Measurements from ENCODE around the gene KAT7. TPM values are rescaled to one million over a fixed set of nuclear protein-coding genes. Genes with fewer than 3 reads are reported as not detected.
"Not testable (repeated sequence)": the region's sequence is repeated elsewhere in the genome, so short reads cannot be mapped to it uniquely, and the experiment has no call there.

KAT7 gene
- total RNA-seq, 1 donor from 2014 or later: 72.0 TPM

- Mint-ChIP-seq H3K4me3 (ENCODE audit: low read depth) (no peak overlapping the region), H3K27ac (no peak overlapping the region), H3K4me1 (ENCODE audit: low read depth) (peaks cover 4% of the 10 kb centered on the region)
Measured at GRCh38 chr17:49757151-49757777, 31.2 kb upstream of the KAT7 start.

GRCh38 chr17:49758464-49759010, 29.9 kb upstream of the KAT7 start:
- not testable (repeated sequence) for H3K27ac Mint-ChIP-seq; H3K4me1 Mint-ChIP-seq (ENCODE audit: low read depth); DNase-seq (ENCODE audit: low spot score, unreplicated experiment)

More at GRCh38 chr17:49757151-49757777, 31.2 kb upstream of the KAT7 start:
- Mint-ChIP-seq H3K27me3 (no peaks in the 10 kb centered on the region), H3K9me3 (ENCODE audit: low read depth) (no peaks in the 10 kb centered on the region), H3K36me3 (ENCODE audit: insufficient read depth) (peaks cover 2% of the 10 kb centered on the region)
- no peak for DNase-seq (ENCODE audit: low spot score, unreplicated experiment)
- TF ChIP-seq CTCF (IDR thresholded peaks at IDR 0.05; ENCODE audit: unreplicated experiment): no peak

GRCh38 chr17:49759203-49759602, 29.3 kb upstream of the KAT7 start:
- no peaks in the 10 kb centered on the region for H3K36me3 Mint-ChIP-seq (ENCODE audit: insufficient read depth)
- no peaks in the 10 kb centered on the region for H3K9me3 Mint-ChIP-seq (ENCODE audit: low read depth)
- peaks cover 8% of the 10 kb centered on the region for H3K4me1 Mint-ChIP-seq (ENCODE audit: low read depth)
- no peaks in the 10 kb centered on the region for H3K27me3 Mint-ChIP-seq
- TF ChIP-seq CTCF (IDR thresholded peaks at IDR 0.05; ENCODE audit: unreplicated experiment): no peak
- H3K27ac Mint-ChIP-seq: no peak overlapping the region
- no peak overlapping the region for H3K4me3 Mint-ChIP-seq (ENCODE audit: low read depth)
- DNase-seq (ENCODE audit: low spot score, unreplicated experiment): no peak

More at GRCh38 chr17:49758464-49759010, 29.9 kb upstream of the KAT7 start:
- not testable (repeated sequence) for H3K9me3 Mint-ChIP-seq (ENCODE audit: low read depth); H3K4me3 Mint-ChIP-seq (ENCODE audit: low read depth); H3K27me3 Mint-ChIP-seq; H3K36me3 Mint-ChIP-seq (ENCODE audit: insufficient read depth)

GRCh38 chr17:49760296-49760695, 28.2 kb upstream of the KAT7 start:
- Mint-ChIP-seq H3K36me3 (ENCODE audit: insufficient read depth) (no peaks in the 10 kb centered on the region), H3K9me3 (ENCODE audit: low read depth) (no peaks in the 10 kb centered on the region), H3K27ac (no peak overlapping the region), H3K4me3 (ENCODE audit: low read depth) (no peak overlapping the region), H3K4me1 (ENCODE audit: low read depth) (peaks cover 13% of the 10 kb centered on the region), H3K27me3 (peaks cover 2% of the 10 kb centered on the region)
- DNase-seq (ENCODE audit: low spot score, unreplicated experiment): no peak
- no peak for TF ChIP-seq CTCF (IDR thresholded peaks at IDR 0.05; ENCODE audit: unreplicated experiment)

GRCh38 chr17:49760932-49761558, 27.4 kb upstream of the KAT7 start:
- no peak for TF ChIP-seq CTCF (IDR thresholded peaks at IDR 0.05; ENCODE audit: unreplicated experiment)
- DNase-seq (ENCODE audit: low spot score, unreplicated experiment): no peak
- Mint-ChIP-seq H3K36me3 (ENCODE audit: insufficient read depth) (no peaks in the 10 kb centered on the region), H3K4me3 (ENCODE audit: low read depth) (no peak overlapping the region), H3K27me3 (peaks cover 9% of the 10 kb centered on the region), H3K4me1 (ENCODE audit: low read depth) (peaks cover 13% of the 10 kb centered on the region), H3K9me3 (ENCODE audit: low read depth) (no peaks in the 10 kb centered on the region), H3K27ac (no peak overlapping the region)
